ENCODE data around the gene EVI5L.
"Not testable (repeated sequence)": the region's sequence is repeated elsewhere in the genome, so short reads cannot be mapped to it uniquely, and the experiment has no call there.

EVI5L gene

DNA sequence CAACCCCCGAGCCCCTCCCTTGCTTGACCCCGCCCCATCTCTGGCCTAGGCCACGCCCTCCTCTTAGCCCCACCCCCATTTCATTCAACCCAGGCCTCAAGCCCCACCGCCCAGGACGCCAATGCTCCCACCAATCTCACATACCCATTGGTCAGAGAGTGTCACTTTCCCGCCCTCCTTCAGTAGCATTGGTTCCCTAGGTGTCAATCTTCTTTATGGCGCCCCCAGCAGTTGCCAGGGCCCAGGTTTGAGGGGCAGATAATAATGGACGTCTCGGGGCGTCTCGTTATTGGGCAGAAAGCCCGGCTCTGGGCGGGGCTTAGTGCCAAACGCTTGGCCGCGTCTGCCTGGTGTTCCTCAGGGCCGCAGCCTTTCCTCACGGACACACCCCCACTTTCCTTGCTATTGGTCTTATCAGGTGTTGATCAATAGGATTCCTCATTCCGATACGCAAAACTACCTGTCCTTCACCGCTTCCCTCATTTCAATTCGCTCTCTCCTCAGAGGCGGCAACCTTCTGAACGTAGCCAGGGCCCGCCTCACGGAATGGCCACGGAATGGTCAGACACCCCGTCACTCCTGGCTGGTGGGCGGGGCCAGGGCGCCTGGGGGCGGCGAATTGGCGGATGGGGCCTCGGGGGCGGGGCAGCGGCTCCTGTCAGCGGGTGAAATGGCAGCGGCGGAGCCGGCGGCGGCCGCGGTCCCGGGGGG lies at the start of gene EVI5L:
Gene EVI5L (plus strand): TSS at position 658 of the 711 bp plus-strand sequence. CDS start 16,325 bp downstream, outside the sequence.
- FAIRE-seq = peak; percentile 97

DNA sequence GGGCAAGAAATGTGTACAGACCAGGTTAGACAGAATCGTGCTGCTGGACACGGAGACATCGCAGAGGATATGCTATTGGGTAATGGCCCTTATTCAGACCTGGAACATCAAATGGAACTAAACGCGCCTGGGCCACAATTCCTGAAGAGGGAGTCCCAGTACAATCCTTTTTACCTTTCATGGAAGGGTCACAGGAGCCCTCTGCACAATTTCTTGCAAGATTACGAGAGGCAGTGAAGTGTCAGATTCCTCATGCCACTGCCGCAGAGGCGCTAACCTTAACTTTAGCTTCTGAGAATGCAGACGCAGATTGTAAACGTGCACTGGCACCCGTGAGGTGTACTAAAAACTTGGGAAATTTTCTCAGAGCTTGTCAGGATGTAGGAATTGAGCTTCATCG lies 48.9 kb upstream of the EVI5L start:
- no peak for FAIRE-seq

DNA sequence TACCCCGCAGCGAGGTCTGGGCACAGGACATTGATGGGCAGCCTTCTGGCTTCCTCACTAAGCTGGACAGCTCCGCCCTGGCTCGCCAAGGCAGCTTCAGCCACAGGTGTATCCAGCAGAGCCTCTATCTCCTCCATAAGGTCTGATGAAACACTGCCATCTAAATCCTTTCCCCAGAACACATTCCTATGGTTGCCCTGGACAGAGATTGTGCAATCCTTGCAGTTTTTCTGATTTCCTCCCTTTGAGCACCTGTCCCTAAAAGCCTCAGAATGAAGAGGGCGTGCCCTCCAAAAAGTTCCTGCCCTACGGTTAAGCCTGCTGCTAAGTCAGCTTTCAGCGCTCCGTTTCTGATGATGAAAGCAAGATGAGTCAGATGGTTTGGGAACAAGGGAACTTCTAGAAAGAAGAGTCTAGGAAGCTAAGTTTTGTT lies 46.0 kb upstream of the EVI5L start:
- FAIRE-seq = no peak

DNA sequence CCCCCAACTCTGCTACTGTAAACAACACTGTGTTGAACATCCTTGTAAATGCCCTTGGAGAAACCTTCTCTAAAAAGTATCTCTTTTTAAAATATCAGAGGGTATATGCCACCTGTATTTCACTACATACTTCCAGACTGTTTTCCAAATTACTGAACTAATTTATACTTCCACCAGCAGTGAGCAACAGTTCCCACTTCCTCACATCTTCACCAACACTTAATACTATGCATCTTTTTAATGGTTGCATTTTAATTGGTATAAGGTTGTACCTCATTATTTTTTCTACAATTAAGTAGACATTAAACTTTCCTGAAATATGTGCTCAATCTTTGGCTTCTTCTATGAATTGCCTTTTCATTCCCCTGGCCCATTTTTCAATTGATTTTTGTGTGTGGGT lies 45.2 kb upstream of the EVI5L start:
- FAIRE-seq = no peak

DNA sequence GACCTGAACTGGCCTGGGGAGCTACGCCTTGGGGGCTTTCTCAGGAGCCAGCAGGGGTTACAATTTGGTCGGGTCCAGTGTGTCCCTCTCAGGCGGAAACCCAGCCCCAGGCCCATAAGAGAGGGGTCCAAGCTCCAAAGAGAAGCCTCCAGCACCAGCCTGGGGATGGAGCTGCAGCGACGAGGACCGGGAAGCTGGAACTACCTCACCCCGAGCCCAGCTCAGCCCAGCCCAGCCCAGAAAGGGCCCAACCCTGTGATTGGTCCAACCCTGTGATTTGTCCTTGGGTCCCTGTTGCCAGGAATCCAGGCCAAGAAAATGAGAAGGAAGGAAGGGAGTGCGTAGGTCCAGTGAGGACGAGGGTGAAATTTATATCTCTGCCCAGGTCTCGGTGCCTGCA lies 42.9 kb upstream of the EVI5L start:
- no peak for FAIRE-seq

DNA sequence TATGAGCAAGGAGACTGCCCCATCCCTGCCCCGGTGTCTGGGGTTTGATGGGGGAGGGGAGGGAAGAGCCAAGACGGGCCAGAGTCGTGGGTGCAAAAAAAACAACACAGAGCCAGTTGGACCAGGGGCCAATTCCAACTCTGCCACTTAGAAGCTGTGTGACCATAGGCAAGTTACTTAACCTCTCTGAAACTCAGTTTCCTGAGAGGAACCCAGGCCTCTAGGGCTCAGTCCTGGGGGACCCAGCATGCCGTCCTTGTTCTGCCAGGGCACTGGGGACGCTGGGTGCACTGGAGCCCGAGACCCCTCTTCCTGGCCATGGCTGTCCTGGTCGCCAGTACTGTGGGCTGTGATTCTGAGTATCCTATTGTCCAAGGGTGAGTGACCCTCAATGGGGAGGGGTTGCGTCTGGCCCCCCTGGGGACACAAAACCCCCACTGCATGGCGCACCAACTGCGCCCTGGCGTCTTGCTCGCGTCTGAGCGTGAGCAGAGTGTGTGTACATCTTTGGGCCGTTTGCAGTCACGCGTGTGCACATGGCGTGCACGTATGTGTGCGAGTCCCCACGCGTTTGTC lies 42.3 kb upstream of the EVI5L start:
- FAIRE-seq = no peak

DNA sequence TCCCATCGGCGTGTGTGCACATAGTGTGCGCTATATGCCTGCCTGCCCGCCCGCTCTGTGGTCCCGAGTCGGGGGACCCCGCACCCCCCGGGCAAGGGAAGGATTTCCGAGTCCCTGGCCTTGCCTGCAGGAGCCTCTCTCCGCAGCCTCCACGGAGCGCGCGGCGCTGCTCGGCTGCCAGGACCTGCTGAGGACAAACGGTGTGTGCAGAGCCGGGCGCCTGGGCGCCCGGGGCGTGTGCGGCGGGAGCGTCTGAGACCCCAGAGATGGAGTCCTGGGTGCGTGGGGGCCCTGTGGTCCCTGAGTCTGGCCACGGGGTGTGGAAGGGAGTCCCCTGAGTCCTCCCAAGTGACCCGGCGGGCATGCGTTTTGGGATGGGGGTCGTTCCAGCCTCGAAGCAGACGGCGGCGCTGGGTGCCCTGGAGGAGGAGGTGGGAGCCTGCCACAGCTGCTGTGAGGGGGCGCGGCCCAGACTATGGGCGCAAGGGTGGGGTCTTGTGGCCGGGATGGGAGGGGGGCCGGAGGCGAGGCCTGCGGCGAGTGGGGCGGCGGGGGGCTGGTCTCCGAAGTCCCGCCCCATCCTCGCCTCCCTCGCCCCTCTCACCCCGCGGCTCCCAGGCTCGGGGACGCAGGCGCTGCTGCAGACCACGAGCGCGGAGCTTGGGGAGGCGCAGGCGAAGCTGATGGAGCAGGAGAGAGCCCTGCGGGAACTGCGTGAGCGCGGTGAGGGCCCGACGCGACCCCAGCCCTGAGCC lies 41.7 kb upstream of the EVI5L start:
- no peak for FAIRE-seq

DNA sequence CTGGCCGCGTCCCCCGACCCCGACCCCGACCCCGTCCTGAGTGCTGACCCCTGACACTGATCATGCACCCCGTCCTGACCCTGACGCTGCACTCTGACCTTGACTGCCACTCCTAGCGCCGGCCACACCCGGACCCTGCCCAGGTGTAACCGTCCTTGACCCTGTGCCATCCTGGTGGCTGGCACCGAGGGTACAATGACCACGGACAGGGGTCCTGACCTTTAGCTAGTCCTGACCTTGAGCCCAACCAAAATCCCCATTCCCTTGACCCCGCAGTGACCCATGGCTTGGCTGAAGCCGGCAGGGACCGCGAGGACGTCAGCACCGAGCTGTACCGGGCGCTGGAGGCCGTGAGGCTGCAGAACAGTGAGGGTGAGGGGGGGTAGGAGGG lies 41.1 kb upstream of the EVI5L start:
- no peak for FAIRE-seq

DNA sequence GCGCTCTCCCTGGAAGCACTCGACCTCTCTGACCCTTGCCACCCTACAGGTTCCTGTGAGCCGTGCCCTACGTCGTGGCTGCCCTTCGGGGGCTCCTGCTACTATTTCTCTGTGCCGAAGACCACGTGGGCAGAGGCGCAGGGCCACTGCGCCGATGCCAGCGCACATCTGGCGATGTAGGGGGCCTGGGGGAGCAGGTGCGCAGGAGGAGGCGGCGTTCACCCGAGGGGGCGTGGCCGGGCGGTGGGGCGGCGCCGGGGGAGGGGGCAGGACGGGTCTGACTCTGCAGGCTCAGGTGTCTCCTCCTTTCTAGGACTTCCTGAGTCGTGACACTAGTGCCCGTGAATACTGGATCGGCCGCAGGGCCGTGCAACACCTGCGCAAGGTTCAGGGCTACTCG lies 40.6 kb upstream of the EVI5L start:
- no peak for FAIRE-seq

DNA sequence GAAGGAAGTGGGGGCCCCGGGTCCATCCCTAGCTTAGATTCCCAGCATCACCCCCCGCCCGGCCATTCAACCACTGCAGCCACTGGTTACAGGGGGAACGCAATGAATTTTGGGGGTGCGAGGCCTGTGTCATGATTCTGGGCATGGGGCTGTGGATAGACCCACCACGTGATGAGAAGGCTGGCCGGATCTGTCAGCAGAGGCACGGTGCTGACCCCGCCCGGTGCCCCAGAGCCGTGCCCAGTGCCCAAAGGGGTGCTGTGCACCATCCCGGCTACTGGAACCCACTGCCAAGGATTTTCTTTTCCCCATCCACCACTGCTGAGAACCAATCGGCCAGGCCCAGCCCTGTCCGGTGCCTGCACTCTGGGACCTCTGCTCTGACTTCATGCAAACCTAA lies 39.6 kb upstream of the EVI5L start:
- FAIRE-seq = no peak

DNA sequence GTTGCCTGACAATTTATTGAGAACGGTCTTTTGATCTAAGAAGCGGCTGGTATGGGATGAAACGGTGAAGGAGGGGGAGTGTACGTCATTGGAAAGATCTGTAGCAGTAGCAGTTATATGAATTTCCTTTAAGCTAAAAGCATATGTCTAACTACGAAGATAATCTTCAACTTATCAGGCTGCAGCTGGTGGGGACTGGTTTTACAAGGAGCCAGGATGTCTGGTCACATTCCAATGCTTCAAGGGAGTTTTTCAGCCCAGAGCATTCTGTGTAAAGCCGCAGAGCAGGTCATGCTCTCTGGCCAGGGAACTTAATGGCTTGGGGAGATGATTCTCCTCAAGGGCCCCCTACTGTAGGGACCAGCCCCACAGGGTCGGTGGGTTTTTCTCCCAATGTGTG lies 37.7 kb upstream of the EVI5L start:
- no peak for FAIRE-seq

DNA sequence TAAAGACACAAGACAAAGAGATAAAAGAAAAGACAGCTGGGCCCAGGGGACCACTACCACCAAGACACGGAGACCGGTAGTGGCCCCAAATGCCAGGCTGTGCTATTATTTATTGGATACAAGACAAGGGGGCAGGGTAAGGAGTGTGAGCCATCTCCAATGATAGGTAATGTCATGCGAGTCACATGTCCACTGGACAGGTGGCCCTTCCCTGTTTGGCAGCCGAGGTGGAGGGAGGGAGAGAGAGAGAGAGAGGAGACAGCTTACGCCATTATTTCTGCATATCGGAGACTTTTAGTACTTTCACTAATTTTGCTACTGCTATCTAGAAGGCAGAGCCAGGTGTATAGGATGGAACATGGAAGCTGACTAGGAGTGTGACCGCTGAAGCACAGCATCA lies 37.3 kb upstream of the EVI5L start:
- not testable (repeated sequence) for FAIRE-seq

DNA sequence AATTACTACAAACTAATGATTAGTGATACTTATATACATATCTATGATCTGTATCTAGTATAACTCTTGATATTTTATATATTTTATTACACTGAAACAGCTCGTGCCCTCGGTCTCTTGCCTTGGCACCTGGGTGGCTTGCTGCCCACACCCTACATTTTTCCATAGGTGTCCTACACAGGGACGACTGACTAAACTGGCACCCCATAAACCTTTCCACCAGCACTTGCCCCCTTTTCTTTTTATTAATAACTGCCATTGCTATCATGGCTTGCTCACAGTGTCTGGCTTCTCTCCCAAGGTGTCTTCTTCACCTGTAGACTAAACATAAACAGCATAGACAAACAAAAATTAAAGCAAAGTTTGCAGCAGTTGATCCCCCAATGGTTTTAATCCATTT lies 36.5 kb upstream of the EVI5L start:
- no peak for FAIRE-seq

DNA sequence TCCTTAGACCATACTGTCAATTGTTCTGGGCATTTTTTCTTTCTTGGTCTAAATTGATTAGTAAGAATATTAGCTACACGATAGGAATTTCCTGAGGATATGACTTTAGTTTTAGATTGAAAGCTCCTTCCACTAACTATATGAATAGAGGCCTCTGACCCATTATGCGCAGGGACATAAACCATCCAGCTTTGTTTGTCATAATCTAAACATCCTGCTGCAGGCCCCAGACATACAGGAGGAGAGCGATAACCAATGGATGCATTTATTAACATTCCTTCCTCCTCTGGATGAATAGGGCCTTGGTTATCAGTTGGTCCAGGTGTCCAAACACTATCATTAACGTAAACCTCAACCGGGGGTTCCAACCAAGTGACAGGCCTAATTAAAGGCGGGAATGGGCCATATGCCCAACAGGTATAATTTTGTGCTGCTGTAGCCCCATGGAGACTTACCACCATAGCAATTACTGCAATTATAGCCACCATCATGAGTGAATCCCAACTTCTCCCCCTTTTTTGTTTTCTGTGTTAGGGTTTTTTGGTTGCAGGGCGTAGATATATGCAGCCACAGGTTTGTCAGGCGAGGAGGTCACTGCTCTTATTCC lies 34.4 kb upstream of the EVI5L start:
- no peak for FAIRE-seq

DNA sequence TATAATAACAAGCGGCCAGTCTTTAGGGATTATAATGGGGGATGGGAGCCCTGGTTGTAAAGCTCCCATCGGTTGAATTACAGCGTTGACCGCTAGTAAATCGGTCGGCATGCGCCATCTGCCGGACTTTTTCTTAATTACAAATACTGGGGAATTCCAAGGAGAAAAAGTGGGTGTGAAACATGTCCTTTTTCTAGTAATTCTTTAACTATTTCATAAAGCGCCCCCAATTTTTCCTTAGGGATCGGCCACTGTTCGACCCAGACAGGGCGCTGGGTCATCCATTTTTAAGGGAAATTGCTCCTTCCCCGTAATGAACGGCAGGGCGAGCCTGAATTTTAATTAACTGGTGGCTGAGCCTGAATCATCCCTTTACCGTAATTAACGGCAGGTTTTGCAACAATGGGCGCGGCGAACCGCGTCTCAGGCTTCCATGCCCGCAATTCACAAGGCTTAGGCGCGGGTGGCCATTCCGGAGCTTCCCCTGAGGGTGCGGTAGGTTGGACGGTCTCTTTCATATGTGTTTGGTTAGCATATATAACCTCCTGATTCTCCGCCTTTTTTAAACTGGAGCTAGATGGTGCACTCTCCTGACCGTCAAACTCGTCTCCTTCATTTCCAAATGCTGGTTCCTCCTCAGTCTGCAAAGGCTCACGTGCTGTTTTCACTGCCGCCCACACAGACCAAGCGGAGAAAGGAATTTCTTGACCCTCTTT lies 30.2 kb upstream of the EVI5L start:
- FAIRE-seq = no peak

DNA sequence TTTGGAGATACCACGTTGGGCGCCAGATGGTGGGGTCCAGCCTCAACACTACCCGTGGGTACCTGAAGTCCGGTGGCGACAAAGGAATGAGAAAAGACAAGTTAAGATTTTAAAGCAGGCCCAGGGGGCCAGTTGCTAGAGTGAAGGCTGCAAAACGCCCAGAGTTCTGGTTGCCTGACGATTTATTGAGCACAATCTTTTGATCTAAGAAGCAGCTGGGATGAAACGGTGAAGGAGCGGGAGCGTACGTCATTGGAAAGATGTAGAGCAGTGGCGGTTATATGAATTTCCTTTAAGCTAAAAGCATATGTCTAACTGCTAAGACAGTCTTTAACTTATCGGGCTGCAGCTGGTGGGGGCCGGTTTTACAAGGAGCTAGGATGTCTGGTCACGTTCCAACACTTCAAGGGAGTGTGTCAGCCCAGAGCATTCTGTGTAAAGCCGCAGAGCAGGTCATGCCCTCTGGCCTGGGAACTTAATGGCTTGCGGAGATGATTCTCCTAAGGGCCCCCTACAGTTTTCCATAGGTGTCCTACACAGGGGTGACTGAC lies 28.9 kb upstream of the EVI5L start:
- no peak for FAIRE-seq

DNA sequence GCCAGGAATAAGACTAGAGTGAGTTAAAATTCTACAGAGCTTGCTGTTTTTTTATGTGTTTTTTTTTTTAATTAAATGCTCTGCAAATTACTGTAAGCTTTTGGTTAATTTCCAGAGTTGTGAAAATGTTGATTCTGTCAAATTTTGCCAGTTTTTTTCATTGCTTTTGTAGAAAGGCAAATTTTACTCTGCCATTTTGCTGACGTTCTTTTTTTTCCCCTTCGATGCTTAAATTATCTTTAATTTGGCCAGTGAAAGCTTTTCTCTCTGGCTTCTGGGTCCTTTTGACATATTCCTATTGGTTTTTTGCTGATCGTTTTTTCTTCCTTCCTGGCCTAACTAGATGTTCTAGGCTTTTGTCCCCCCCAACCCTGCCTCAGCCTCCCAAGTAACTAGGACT lies 23.8 kb upstream of the EVI5L start:
- FAIRE-seq = peak; percentile 13

DNA sequence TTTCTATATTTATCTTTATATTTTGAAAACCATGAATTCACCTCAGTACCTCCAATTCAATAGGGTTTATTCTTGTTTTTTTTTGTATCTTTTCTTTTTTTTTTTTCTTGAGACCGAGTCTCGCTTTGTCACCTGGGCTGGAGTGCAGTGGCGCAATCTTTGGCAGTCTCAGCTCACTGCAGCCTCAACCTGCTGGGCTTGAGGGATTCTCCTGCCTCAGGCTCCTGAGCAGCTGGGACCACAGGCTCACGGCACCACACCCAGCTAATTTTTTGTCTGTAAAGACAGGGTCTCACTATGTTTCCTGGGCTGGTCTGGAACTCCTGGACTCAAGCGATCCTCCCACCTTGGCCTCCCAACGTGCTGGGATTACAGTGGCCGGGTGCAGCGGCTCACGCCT lies 23.1 kb upstream of the EVI5L start:
- no peak for FAIRE-seq

DNA sequence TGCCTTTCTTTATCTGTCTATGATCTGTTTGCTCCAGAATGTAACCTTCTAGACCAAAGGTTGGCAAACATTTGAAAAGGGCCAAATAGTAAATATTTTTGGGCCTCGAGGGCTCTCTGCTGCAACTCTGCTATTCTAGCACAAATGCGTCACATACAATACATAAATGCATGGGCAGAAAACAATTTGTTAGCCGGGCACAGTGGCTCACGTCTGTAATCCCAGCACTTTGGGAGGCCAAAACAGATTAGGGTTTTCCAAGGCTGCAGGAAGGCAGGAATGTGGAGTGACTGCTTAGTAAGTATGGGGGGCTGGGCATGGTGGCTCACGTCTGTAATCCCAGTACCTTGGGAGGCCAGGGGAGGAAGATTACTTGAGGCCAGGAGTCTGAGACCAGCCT lies 21.9 kb upstream of the EVI5L start:
- no peak for FAIRE-seq

DNA sequence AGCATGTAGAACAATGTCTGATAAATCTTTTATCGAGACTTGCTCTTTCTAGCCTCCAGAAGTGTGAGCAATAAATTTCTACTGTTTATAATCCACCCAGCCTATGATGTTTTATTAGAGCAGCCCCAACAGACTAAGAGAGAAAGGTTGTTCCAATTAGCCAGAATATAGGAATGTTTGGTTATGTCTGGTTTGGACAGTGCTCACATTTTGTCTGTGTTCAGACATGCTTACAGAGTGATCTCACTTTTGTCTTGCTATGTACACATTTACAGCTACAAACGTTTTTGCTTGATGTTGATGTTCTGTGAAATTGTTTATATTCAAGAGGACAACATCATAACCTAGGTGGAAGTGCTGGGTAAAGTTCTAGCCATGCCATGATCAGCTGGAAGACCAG lies 18.0 kb upstream of the EVI5L start:
- no peak for FAIRE-seq

DNA sequence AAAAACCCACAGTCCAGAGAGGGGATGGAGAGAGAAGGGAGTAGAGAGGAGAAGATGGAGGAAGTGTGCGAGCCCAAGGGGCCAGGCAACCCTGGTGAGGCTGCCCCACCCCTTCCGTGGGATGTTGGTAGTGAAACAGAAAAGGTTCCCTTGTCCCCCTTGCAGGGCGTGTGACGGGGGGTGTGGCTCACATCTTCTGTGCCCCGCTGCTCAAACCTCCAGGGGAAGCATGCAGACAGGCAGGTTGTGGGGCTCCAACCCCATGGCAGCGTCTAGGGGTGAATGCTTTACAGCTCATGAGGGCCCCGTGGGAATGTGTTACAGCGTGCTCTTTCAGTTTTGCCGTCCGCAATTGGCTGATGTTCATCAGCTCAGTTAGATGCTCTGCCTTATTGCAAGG lies 14.7 kb upstream of the EVI5L start:
- FAIRE-seq = no peak

DNA sequence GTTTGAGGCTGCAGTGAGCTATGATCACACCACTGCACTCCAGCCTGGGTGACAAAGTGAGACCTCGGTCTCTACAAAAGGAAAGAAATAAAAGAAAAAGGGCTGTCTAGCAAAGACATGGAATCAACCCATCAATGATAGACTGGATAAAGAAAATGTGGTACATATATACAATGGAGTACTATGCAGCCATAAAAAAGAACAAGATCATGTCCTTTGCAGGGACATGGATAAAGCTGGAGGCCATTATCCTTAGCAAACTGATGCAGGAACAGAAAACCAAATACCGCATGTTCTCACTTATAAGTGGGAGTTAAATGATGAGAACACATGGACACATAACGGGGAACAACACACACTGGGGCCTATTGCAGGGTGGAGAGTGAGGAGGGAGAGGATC lies 14.0 kb upstream of the EVI5L start:
- not testable (repeated sequence) for FAIRE-seq

DNA sequence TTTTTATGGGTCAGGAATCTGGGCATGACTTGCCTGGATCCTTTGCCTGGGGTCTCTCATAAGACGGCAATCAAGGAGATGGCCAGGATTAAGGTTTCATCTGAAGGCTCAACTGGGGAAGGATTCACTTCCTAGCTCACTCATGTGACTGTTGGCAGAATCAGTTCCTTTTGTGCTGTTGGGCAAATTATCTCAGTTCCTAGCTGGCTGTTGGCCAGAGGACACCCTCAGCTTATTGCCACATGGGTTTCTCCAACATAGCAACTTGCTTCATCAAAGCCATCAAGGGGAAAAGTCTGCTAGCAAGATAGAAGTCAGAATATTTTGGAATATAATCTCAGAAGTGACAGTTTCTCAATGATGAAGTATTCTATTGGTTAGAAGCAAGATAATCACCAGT lies 12.2 kb upstream of the EVI5L start:
- no peak for FAIRE-seq

Data from islet of Langerhans (tissue), 1 donor.